HG02852 (cell line): Measurements from ENCODE around the gene PTPN14.
A peak's percentile ranks its signal among the peaks of the same experiment; 100 is the strongest.
"Not testable (repeated sequence)": the region's sequence is repeated elsewhere in the genome, so short reads cannot be mapped to it uniquely, and the experiment has no call there.

ENCODE experiments used
- ATAC-seq: cut with Tn5 transposase; IDR thresholded peaks from one replicate; pipeline ENCODE4 v1.9.1; 2021; ENCODE audit warnings: mild to moderate bottlenecking, moderate library complexity; ENCODE audit not compliant: unreplicated experiment

Gene PTPN14

GRCh38 chr1:214513394-214513793, 38.0 kb downstream of the PTPN14 start:
- ATAC-seq = no peak

DNA sequence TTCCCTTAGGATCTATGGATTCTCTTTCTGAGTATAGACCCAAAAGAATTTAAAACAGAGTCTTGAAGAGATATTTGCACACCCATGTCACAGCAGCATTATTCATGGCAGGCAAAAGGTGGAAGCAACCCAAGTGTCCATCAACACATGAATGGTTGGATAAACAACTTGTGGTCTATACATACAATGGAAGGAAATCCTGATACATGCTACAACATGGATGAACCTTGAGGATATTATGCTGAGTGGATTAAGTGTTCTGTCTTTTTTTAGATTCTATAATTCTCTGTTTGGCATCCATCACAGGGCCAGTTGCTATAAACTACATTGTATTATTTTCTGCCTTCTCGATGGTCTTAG, 39.8 kb downstream of the PTPN14 start:
- no peak for ATAC-seq

DNA sequence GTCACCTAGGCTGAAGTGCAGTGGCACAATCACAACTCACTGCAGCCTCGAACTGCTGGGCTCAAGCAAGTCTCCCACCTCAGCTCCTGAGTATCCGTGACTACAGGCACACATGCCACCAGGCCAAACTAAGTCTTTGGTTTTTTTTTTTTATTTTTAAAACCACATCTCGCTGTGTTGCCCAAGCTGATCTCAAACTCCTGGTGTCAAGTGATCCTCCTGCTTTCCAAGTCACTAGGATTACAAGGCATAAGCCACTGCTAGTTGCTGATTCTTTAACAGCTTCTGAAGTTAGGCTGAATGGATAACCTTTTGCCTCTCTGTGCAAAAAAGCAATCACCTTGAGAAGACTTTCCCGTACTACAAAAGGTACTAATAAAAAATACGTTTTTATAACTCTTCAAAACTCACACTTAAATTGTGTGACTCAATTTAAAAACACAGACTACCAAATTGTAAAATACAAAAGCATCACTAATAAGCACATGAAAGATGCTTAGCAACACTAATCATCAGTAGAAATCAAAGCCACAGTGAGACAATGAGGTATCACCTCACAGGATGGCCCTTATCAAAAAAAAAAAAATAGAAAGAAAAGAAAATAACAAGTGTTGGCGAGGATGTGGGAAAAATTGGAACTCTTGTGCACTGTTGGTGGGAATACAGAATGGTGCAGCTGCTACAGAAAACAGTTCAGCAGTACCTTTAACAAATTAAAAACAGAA, 40.3 kb downstream of the PTPN14 start:
- ATAC-seq = no peak

- ATAC-seq = no peak
Measured at GRCh38 chr1:214510477-214510876, 40.9 kb downstream of the PTPN14 start.

DNA sequence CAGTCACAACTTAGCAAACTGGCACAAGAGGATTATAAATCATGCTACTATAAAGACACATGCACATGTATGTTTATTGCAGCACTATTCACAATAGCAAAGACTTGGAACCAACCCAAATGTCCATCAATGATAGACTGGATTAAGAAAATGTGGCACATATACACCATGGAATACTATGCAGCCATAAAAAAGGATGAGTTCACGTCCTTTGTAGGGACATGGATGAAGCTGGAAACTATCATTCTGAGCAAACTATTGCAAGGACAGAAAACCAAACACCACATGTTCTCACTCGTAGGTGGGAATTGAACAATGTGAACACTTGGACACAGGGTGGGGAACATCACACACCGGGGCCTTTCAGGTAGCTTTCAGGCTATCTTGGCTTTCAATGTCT, 41.8 kb downstream of the PTPN14 start:
- not testable (repeated sequence) for ATAC-seq

- peak; percentile 55 for ATAC-seq
Measured at GRCh38 chr1:214506972-214507431, 44.4 kb downstream of the PTPN14 start.

- ATAC-seq = no peak
Measured at GRCh38 chr1:214505134-214505533, 46.3 kb downstream of the PTPN14 start.

DNA sequence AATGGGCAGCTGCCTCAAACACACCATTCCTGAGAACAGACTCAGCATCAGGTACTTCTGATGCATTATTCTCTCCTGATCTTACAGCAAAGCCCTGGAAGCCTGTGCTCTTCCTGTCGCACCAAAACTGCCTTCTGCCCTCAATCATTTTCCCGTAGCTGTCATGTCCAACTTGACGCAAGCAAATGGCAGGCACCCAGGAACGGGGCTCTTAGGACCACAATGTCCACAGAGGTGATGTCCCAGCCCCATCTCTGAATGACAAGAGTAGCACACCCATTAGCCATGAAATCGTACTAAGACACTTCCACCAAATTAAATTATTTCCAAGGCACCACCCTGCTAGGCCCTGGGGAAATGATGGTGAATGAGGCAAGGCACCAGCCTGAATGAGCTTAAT, 47.1 kb downstream of the PTPN14 start:
- ATAC-seq = no peak

DNA sequence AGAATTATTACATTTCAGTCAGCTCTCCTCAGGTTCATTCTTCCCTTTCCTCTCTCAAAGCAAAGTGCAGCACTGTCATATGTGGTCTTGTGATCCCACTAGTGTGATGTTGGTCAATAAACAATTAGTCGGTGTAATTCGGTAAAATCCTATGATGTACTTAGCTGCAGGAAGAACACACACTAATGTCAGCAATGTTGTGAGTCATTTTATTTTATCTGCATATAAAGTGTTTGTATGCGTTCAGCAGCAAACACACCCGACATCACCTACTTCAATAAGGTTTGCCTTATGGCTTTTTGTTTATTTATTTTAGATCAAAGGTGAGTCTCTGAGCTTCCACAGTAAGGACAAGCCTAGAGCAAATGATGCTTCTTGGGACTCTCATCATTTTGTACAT, 47.8 kb downstream of the PTPN14 start:
- ATAC-seq = no peak

DNA sequence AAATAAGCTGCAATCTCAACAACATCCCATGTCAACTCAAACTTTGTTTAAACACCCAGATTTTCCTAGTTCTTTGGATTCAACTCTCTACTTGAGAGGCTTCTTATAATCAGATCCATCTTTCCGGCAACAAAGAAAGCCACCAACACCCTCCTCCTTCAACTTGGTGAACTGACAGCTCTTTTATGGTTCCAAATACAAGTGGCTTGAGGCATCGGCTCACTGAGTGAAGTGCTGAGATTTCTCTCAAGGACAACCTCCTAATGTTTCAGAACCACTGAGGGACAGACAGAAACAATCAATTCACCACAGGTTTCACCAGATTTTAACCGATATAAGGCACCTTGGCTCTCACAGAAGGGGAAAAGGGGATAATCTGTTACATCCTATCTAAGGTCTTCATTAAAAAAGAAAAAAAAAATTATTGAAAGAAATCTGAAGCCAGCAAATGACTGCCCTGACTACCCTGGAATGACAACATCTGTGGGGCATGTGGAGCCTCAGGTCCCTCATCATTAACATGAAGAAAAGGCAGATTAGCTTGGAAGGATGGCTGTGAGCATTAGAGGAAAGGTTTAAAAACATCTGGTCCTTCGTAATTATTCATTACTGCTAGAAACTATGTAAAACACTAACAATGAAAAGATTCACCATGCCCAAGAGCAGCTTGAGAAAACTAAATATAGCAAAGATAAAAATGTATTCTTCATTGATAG, 50.9 kb downstream of the PTPN14 start:
- ATAC-seq = no peak

DNA sequence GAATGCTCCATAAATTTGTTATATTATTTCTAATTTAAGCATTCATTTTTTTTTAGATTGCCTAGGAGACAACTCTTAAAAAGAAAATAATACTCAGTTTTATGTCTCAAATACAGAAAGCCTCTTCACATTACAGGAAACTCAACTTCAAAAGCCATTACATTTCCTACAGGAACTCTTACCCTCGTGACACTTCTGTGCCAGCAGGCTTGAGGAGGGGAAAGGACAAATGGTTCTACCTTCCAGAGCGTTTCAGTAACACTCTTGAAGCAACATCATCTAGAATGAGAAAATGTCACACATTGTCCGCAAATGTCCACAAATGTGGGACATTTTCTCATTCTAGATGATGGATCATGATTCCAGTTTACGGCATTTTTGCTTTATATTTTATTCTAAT, 51.7 kb downstream of the PTPN14 start:
- ATAC-seq = no peak

- ATAC-seq = no peak
Measured at GRCh38 chr1:214498021-214498420, 53.4 kb downstream of the PTPN14 start.

GRCh38 chr1:214496126-214496525, 55.3 kb downstream of the PTPN14 start:
- no peak for ATAC-seq

DNA sequence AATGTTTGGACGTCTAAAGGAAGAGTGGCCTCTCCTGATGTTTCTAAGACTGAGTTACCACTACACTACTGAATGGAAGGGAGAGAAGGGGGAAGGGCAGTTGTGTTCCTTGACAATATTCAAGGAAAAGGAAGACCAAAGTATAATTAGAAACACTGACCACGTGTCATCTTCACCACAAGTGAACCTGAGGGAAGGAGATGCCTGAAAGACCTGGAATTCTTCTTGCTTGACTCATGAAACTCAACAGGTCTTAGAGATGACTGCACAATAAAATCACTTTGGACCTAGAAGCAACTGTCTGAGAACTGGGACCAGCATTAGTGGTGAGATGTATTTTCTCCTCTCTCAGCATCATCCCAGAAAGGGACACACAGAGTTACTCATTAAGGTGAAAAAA, 56.7 kb downstream of the PTPN14 start:
- ATAC-seq = no peak

- not testable (repeated sequence) for ATAC-seq
Measured at GRCh38 chr1:214494179-214494578, 57.2 kb downstream of the PTPN14 start.

- no peak for ATAC-seq
Measured at GRCh38 chr1:214493126-214493796, 58.1 kb downstream of the PTPN14 start.

DNA sequence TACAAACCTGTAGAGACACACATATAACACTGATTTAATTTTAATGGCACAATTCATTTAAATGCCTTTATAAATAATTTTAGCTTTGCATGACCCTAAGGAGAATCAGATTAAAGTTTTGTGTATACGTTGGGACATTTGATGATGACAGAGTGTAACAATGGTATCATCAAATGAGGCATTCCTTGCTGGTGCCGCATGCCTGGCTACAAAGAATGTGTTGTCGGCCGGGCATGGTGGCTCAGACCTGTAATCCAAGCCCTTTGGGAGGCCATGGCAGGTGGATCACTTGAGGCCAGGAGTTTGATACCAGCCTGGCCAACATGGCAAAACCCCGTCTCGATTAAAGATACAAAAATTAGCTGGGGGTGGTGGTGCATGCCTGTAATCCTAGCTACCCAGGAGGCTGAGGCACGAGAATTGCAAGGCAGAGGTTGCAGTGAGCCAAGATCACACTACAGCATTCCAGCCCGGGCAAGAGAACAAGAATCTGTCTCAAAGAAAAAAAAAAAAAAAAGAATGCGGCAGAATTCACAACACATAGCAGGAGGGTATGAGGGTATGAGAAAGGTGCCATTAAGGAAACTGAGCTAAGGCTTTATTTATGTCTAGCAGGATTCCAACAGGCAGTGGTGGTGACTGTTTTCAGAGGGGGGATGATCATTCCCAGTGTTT, 58.9 kb downstream of the PTPN14 start:
- no peak for ATAC-seq

DNA sequence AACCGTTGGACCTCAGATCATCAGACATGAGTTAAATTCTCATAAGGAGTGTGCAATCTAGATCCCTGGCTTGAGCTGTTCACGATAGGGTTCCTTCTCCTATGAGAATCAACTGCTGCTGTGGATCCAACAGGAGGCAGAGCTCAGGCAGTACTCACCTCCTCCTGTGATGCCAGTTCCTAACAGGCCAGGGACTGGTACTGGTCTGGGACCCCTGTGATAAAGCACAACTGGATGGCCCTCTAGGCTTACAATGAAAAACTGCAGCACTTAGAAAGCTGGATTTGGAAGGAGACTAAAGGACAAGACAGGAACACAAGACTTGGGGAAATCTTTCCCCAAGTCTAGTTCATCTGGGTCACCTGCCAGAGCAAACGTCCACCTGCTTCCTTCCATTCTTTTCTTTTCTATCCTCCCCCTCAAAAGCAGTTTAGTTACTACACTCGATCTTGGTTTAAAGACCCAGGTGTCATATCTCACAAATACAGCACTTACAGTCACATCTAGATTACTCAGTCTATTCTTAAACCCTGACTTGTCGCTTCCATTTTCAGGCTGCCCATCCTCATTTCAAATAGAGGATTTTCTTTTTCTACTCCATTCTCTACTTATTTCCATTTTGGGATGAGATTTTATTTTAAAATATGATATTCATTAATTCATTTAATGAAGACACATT, 59.8 kb downstream of the PTPN14 start:
- no peak for ATAC-seq

- ATAC-seq = no peak
Measured at GRCh38 chr1:214485151-214485550, 66.3 kb downstream of the PTPN14 start.

- ATAC-seq = not testable (repeated sequence)
Measured at GRCh38 chr1:214483180-214483579, 68.2 kb downstream of the PTPN14 start.
